GM19397 (cell line): ENCODE measurements around the gene SCYL1.
A peak's percentile ranks its signal among the peaks of the same experiment; 100 is the strongest.

Source experiments
- ATAC-seq: cut with Tn5 transposase; IDR thresholded peaks from one replicate; pipeline ENCODE4 v1.9.1; 2021; ENCODE audit warnings: mild to moderate bottlenecking, moderate library complexity; ENCODE audit not compliant: unreplicated experiment

SCYL1 gene

DNA sequence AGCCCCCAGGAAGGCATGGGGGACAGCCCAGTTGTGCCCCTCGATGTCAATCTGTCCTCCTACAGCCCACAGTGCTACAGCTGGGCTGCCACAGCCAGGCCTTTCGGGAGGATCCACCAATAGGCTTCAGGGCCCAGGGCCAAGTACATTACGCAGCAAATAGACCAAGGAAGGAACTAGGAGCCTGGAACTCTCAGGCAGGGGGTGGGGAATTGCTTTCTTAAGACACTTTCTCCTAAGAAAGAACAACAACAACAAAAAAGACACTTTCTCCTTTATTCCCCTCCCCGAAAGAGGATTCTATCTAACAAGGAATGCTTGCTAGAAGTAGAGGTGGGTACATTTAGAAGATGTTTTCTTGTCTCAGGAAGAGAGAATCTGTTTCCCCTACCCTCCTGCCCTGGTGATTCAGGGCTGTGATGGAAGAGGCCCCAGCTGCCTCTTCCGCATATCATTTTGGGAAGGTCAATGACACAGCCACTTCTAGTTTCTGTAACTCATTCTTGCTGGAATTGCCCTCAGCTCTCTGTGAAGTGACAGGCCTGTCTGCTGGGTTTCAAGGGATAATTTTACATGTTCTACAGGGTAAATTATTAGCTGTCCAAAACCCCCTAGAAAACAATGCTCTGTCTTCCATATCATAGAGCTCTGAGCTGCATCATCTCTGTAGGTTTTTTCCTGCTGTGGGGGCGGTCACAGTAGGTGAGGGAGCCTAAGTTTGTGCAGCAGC is 32.1 kb upstream of the SCYL1 start:
- no peak for ATAC-seq

DNA sequence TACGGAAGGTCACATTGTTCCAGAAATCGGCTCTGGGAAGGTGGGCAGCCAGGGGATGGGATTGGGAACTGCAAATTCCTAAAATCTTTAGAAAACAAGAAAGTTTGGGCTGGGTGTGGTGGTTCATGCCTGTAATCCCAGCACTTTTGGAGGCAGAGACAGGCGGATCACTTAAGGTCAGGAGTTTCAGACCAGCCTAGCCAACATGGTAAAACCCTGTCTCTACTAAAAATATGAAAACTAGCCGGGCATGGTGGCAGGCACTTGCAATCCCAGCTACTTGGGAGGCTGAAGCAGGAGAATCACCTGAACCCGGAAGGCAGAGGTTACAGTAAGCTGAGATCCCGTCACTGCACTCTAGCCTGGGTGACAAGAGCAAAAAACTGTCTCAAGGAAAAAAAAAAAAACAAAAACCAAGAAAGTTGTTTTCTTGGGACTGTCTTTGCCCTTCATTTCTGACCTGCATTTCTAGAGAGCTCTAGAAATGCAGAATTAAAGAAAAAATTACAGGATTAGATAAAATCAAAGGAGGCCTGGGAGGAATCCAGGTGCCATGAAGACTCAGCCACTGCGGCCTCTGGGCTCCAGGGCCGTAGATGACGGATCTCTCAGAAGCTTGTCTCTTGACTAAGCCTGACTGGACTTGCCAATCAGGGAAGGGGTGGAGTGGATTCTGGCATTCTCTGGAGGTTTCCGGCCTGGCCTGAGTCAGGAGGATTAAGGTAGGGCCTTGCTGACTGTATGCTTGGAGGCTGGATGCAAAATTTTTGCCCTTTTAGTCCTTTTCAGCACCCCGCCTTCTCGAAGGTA is 31.3 kb upstream of the SCYL1 start:
- ATAC-seq, result no peak

GRCh38 chr11:65496304-65497140 is 28.4 kb upstream of the SCYL1 start:
- no peak for ATAC-seq

DNA sequence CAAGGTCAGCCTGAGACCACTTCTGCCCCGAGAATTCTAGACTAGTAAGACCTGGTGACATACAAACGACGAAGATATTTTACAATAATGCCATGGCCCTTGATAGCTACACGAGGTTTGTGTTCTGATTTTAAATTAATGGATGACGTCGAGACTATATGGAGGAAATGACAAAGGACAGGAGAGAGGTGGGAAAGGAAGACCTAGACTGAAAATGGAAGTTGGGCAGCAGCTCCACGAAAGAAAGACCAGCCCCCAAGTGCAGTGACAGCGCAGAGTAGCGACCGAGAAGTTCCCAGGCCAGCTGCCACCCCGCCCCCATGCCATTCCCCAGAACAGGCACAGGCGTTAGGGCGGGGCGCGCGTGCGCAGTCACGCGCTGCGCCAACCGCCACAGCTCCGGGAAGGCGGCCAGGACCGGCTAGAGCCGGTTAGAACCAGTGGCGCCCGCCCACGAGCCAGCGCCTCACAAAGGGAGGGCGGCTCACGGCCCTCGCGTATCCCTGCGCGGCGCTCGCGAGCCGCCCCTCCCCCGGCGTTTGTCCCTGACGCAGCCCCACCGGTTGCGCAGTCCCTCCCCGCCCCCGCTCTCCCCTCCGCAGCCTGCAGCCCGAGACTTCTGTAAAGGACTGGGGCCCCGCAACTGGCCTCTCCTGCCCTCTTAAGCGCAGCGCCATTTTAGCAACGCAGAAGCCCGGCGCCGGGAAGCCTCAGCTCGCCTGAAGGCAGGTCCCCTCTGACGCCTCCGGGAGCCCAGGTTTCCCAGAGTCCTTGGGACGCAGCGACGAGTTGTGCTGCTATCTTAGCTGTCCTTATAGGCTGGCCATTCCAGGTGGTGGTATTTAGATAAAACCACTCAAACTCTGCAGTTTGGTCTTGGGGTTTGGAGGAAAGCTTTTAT is 27.5 kb upstream of the SCYL1 start:
- ATAC-seq, result peak; percentile 76

GRCh38 chr11:65498042-65498726 is 26.7 kb upstream of the SCYL1 start:
- ATAC-seq, result no peak

GRCh38 chr11:65498727-65498976 is 26.2 kb upstream of the SCYL1 start:
- ATAC-seq, result no peak

GRCh38 chr11:65498977-65499712 is 25.7 kb upstream of the SCYL1 start, which contains the start of gene MALAT1:
Gene MALAT1 (plus strand): TSS chr11:65499045.
- ATAC-seq, result no peak

GRCh38 chr11:65499713-65500386 is 25.0 kb upstream of the SCYL1 start:
- ATAC-seq, result no peak

- no peak for ATAC-seq
Measured at GRCh38 chr11:65500387-65501185, 24.3 kb upstream of the SCYL1 start.

DNA sequence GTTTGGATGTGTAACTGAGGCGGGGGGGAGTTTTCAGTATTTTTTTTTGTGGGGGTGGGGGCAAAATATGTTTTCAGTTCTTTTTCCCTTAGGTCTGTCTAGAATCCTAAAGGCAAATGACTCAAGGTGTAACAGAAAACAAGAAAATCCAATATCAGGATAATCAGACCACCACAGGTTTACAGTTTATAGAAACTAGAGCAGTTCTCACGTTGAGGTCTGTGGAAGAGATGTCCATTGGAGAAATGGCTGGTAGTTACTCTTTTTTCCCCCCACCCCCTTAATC is 23.8 kb upstream of the SCYL1 start:
- no peak for ATAC-seq

DNA sequence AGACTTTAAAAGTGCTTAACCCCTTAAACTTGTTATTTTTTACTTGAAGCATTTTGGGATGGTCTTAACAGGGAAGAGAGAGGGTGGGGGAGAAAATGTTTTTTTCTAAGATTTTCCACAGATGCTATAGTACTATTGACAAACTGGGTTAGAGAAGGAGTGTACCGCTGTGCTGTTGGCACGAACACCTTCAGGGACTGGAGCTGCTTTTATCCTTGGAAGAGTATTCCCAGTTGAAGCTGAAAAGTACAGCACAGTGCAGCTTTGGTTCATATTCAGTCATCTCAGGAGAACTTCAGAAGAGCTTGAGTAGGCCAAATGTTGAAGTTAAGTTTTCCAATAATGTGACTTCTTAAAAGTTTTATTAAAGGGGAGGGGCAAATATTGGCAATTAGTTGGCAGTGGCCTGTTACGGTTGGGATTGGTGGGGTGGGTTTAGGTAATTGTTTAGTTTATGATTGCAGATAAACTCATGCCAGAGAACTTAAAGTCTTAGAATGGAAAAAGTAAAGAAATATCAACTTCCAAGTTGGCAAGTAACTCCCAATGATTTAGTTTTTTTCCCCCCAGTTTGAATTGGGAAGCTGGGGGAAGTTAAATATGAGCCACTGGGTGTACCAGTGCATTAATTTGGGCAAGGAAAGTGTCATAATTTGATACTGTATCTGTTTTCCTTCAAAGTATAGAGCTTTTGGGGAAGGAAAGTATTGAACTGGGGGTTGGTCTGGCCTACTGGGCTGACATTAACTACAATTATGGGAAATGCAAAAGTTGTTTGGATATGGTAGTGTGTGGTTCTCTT is 23.2 kb upstream of the SCYL1 start:
- no peak for ATAC-seq

GRCh38 chr11:65502274-65502554 is 22.7 kb upstream of the SCYL1 start:
- ATAC-seq, result no peak

DNA sequence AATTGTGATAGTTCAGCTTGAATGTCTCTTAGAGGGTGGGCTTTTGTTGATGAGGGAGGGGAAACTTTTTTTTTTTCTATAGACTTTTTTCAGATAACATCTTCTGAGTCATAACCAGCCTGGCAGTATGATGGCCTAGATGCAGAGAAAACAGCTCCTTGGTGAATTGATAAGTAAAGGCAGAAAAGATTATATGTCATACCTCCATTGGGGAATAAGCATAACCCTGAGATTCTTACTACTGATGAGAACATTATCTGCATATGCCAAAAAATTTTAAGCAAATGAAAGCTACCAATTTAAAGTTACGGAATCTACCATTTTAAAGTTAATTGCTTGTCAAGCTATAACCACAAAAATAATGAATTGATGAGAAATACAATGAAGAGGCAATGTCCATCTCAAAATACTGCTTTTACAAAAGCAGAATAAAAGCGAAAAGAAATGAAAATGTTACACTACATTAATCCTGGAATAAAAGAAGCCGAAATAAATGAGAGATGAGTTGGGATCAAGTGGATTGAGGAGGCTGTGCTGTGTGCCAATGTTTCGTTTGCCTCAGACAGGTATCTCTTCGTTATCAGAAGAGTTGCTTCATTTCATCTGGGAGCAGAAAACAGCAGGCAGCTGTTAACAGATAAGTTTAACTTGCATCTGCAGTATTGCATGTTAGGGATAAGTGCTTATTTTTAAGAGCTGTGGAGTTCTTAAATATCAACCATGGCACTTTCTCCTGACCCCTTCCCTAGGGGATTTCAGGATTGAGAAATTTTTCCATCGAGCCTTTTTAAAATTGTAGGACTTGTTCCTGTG is 22.1 kb upstream of the SCYL1 start:
- no peak for ATAC-seq

- no peak for ATAC-seq
Measured at GRCh38 chr11:65503368-65503948, 21.4 kb upstream of the SCYL1 start.

GRCh38 chr11:65503949-65504673 is 20.8 kb upstream of the SCYL1 start:
- no peak for ATAC-seq
